ENCODE measurements around the gene GPR171.

GPR171 gene

DNA sequence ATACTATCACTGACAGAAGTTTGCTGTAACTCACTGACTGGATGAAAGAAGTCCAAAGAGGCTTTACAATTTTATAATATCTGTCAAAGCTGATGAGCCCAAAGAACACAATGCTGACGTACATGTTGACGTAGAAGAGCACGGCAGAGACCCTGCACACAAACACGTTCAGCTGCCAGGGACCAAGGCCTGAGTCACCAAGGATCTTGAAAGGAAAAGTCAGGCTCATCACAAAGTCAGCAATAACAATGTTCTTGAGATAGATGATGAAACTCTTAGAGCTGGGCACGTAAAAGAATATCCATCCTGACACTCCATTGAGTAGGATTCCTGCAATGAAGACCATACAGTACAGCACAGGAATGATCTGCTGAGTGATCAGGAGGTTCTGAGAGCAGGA is 10.9 kb upstream of the GPR171 start:
- TF ChIP-seq, protein P1, sequence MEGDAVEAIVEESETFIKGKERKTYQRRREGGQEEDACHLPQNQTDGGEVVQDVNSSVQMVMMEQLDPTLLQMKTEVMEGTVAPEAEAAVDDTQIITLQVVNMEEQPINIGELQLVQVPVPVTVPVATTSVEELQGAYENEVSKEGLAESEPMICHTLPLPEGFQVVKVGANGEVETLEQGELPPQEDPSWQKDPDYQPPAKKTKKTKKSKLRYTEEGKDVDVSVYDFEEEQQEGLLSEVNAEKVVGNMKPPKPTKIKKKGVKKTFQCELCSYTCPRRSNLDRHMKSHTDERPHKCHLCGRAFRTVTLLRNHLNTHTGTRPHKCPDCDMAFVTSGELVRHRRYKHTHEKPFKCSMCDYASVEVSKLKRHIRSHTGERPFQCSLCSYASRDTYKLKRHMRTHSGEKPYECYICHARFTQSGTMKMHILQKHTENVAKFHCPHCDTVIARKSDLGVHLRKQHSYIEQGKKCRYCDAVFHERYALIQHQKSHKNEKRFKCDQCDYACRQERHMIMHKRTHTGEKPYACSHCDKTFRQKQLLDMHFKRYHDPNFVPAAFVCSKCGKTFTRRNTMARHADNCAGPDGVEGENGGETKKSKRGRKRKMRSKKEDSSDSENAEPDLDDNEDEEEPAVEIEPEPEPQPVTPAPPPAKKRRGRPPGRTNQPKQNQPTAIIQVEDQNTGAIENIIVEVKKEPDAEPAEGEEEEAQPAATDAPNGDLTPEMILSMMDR (IDR thresholded peaks at IDR 0.05; ENCODE audit: borderline replicate concordance, control extremely low read depth, extremely low read depth, insufficient read depth, missing control alignments): no peak
- in situ Hi-C loops (cut with MboI; ENCODE audit: low sequenced_read_pairs, unreplicated experiment): no loop called here
- DNase-seq (ENCODE audit: low spot score): no peak

GRCh38 chr3:151213151-151213550 is 10.1 kb upstream of the GPR171 start:
- TF ChIP-seq, protein P1 (IDR thresholded peaks at IDR 0.05; ENCODE audit: borderline replicate concordance, control extremely low read depth, extremely low read depth, insufficient read depth, missing control alignments): no peak
- in situ Hi-C loops (cut with MboI; ENCODE audit: low sequenced_read_pairs, unreplicated experiment): no loop called here
- DNase-seq (ENCODE audit: low spot score): no peak

- no peak for DNase-seq (ENCODE audit: low spot score)
- TF ChIP-seq, protein P1 (IDR thresholded peaks at IDR 0.05; ENCODE audit: borderline replicate concordance, control extremely low read depth, extremely low read depth, insufficient read depth, missing control alignments): no peak
- in situ Hi-C loops (cut with MboI; ENCODE audit: low sequenced_read_pairs, unreplicated experiment): no loop called here
Measured at GRCh38 chr3:151210676-151211381, 7.8 kb upstream of the GPR171 start.

- in situ Hi-C loops (cut with MboI; ENCODE audit: low sequenced_read_pairs, unreplicated experiment): no loop called here
- TF ChIP-seq, protein P1 (IDR thresholded peaks at IDR 0.05; ENCODE audit: borderline replicate concordance, control extremely low read depth, extremely low read depth, insufficient read depth, missing control alignments): no peak
- no peak for DNase-seq (ENCODE audit: low spot score)
Measured at GRCh38 chr3:151209654-151210053, 6.6 kb upstream of the GPR171 start.

DNA sequence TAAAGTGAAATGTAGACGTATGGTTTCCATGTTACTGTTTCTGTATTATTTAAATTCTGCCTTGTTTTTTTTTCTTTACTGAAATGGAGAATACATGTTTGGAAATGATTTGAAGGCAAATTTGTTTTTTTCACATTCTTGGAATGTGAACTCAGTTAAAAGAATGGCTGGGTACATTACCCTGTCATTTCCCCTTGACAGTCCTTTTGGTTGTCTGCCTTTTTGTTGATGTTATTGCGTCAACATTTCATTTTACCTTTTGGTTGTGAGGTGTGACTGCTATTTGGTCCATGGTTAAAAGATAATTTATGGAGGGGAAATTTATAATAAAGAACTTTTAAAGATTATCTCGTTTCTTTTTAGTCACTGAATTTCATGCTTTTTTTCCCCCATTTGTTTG is 3.2 kb upstream of the GPR171 start:
- DNase-seq (ENCODE audit: low spot score): no peak
- TF ChIP-seq, protein P1 (IDR thresholded peaks at IDR 0.05; ENCODE audit: borderline replicate concordance, control extremely low read depth, extremely low read depth, insufficient read depth, missing control alignments): no peak
- in situ Hi-C loops (cut with MboI; ENCODE audit: low sequenced_read_pairs, unreplicated experiment): no loop called here

DNA sequence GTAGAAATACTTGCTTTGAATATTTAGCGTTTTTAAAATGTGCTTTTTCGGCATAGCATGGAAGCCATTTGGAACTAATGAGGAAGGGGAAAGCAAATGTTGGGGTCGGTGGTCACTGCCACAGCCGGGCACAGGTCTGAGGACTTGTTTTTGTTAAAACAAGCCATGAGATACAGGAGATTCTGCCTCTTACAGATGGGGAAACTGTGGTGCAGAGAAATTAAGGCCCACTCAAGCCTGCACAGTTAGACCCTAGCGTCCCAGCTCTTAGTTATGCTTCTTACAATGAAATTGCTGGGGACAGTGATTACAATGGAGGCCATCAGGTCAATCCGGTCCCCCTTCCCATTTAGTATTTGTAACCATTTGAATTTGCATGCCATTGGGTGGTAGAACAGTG is 2.5 kb upstream of the GPR171 start:
- DNase-seq (ENCODE audit: low spot score): no peak
- in situ Hi-C loops (cut with MboI; ENCODE audit: low sequenced_read_pairs, unreplicated experiment): no loop called here
- TF ChIP-seq, protein P1 (IDR thresholded peaks at IDR 0.05; ENCODE audit: borderline replicate concordance, control extremely low read depth, extremely low read depth, insufficient read depth, missing control alignments): no peak
